Uterus (tissue), 4 donors: ENCODE results near the gene TEKT2. TPM values are rescaled to one million over a fixed set of nuclear protein-coding genes. Genes with fewer than 3 reads are reported as not detected.

Experiments used
- DNase-seq, 2 donors: peaks; one replicate each; pipeline ENCODE4 v3.0.0-alpha.2; 2019 to 2020
- H3K27ac ChIP-seq, 2 donors: fragments of 200-600 bp; sonication (generic); 1 replicate in 1 of 2; 2 replicates in 1 of 2; pipeline ENCODE4 v1.5.1; 2016 to 2018
- H3K27me3 ChIP-seq, 2 donors: fragments of 200-600 bp; sonication (generic); one replicate each; pipeline ENCODE4 v1.5.1; 2018 to 2019; ENCODE audit warnings: control low read depth in 1 of 2
- H3K36me3 ChIP-seq, 2 donors: fragments of 200-600 bp; sonication (generic); one replicate each; pipeline ENCODE4 v1.5.1; 2019; ENCODE audit warnings: control low read depth in 1 of 2
- H3K4me1 ChIP-seq, 2 donors: fragments of 200-600 bp; sonication (generic); one replicate each; pipeline ENCODE4 v1.5.1; 2018 to 2019; ENCODE audit warnings: control low read depth in 1 of 2
- H3K4me3 ChIP-seq, 2 donors: fragments of 200-600 bp; sonication (generic); 1 replicate in 1 of 2; 2 replicates in 1 of 2; pipeline ENCODE4 v1.5.1; 2018 to 2019; ENCODE audit warnings: mild to moderate bottlenecking in 1 of 2
- H3K9me3 ChIP-seq, 2 donors: fragments of 200-600 bp; sonication (generic); one replicate each; pipeline ENCODE4 v1.5.1; 2019; ENCODE audit warnings: control low read depth in 1 of 2
- POLR2A ChIP-seq, 2 donors: fragments of 450-650 bp; IDR thresholded peaks; one replicate each; pipeline ENCODE4 v1.6.1; 2016; ENCODE audit warnings: antibody characterized with exemption in 2 of 2, mild to moderate bottlenecking in 1 of 2, moderate library complexity in 1 of 2
- intact Hi-C: fragments of 100-400 bp; cut with DNase I; formaldehyde crosslinking; loops from one replicate; pipeline ENCODE4 v1.15.1; 2023; ENCODE audit warnings: low total_unique reads
- total RNA-seq, 4 donors: library from RNA; depleted of rRNA in 3 of 4; stranded (reverse); fragments of >200 nt in 3 of 4; gene quantifications; one replicate each; pipeline versions ENCODE4 v1.1.0 to v1.2.4, GENCODE V29; 2014 to 2023
- TF ChIP-seq, protein P1 (sequence below), 4 experiments: fragments of 200-600 bp in 2 of 4; fragments of 450-650 bp in 2 of 4; sonication (generic) in 2 of 4; IDR thresholded peaks; one replicate each; pipeline ENCODE4 v1.5.1; 2016 to 2019; ENCODE audit warnings: antibody characterized with exemption in 4 of 4, mild to moderate bottlenecking in 2 of 4, moderate library complexity in 1 of 4
- donor health status: DM: yes; HTN: yes; CAD: no.

Gene TEKT2
- total RNA-seq, 4 donors from 2014 or later = 0.77 to 7.5 (median 1.2) TPM; not detected in 1

DNA sequence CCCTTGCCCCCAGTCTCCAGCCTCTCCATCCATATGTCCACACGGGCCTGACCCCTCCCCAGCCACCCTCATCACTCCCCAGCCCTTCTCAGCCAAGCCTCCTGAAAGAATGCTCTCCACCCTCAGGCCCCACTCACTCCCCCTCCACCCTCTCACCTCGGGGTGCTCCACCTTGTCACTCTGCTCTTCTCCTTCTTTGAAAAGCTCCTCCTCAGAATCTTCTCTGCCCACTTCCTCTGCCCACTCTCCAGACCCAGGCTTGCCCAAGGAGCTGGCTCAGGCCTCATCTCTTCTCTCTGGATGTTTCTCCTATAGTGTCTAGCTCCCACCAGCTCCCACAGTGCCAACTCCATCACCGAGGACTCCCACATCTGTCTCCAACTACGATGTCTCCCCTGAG, 27.3 kb downstream of the TEKT2 start:
- TF ChIP-seq, protein P1, sequence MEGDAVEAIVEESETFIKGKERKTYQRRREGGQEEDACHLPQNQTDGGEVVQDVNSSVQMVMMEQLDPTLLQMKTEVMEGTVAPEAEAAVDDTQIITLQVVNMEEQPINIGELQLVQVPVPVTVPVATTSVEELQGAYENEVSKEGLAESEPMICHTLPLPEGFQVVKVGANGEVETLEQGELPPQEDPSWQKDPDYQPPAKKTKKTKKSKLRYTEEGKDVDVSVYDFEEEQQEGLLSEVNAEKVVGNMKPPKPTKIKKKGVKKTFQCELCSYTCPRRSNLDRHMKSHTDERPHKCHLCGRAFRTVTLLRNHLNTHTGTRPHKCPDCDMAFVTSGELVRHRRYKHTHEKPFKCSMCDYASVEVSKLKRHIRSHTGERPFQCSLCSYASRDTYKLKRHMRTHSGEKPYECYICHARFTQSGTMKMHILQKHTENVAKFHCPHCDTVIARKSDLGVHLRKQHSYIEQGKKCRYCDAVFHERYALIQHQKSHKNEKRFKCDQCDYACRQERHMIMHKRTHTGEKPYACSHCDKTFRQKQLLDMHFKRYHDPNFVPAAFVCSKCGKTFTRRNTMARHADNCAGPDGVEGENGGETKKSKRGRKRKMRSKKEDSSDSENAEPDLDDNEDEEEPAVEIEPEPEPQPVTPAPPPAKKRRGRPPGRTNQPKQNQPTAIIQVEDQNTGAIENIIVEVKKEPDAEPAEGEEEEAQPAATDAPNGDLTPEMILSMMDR (IDR thresholded peaks at IDR 0.05) = no peak
- TF ChIP-seq POLR2A (IDR thresholded peaks at IDR 0.05) = no peak
- intact Hi-C loops = no loop called here
- H3K4me3 ChIP-seq = no peak overlapping the region
- no peaks in the 10 kb centered on the region for H3K27me3 ChIP-seq
- no peaks in the 10 kb centered on the region for H3K36me3 ChIP-seq
- no peaks in the 10 kb centered on the region for H3K9me3 ChIP-seq
- DNase-seq = no peak
- H3K27ac ChIP-seq = no peak overlapping the region
- no peaks in the 10 kb centered on the region for H3K4me1 ChIP-seq

DNA sequence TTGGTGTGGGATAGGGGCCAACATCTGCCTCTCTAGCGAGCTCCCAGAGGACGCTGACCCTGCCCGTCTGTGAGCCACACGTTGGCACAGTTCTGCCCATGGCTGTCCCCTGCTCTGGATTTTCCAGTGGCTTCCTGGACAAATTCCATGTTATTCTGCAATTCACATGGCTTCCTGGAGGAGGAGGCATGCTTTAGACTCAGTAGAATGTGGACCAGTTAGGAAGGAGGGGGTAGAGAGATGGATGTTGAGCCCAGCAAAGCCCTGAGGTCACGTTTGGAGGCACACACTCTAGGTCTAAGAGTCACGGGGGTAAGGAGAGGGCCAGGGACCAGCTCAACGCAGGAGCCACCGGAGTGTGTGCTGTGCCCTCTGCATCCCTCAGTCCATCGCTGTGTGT, 28.9 kb downstream of the TEKT2 start:
- Histone ChIP-seq H3K9me3 (no peaks in the 10 kb centered on the region), H3K27ac (no peak overlapping the region), H3K4me1 (no peaks in the 10 kb centered on the region), H3K4me3 (no peak overlapping the region), H3K36me3 (no peaks in the 10 kb centered on the region), H3K27me3 (no peaks in the 10 kb centered on the region)
- no peak for DNase-seq
- TF ChIP-seq, protein P1 (IDR thresholded peaks at IDR 0.05) = no peak
- TF ChIP-seq POLR2A (IDR thresholded peaks at IDR 0.05) = no peak
- intact Hi-C loops = no loop called here

DNA sequence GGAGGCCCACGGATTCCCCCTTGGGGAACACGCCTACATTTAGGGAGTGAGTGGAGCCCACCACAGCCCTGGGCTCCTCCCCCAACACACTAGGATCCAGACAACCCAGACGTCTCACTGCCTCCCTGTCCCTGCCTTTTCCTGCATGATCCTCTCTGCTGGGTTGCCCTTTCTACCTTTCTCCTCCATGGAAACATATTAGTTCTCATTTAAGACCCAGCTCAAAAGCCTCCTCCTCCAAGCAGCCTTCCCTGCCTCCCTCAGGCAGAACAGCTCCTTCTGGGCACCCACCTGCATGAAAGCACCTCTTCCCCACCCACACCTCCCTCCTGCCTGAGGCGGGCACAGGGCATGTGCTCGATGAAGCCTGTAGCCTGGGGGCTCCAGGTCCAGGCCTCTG, 30.5 kb downstream of the TEKT2 start:
- no peak overlapping the region for H3K4me3 ChIP-seq
- H3K27me3 ChIP-seq = no peaks in the 10 kb centered on the region
- TF ChIP-seq, protein P1 (IDR thresholded peaks at IDR 0.05) = no peak
- TF ChIP-seq POLR2A (IDR thresholded peaks at IDR 0.05) = no peak
- no peak for DNase-seq
- no peaks in the 10 kb centered on the region for H3K9me3 ChIP-seq
- intact Hi-C loops = no loop called here
- H3K36me3 ChIP-seq = no peaks in the 10 kb centered on the region
- no peak overlapping the region for H3K27ac ChIP-seq
- no peaks in the 10 kb centered on the region for H3K4me1 ChIP-seq

DNA sequence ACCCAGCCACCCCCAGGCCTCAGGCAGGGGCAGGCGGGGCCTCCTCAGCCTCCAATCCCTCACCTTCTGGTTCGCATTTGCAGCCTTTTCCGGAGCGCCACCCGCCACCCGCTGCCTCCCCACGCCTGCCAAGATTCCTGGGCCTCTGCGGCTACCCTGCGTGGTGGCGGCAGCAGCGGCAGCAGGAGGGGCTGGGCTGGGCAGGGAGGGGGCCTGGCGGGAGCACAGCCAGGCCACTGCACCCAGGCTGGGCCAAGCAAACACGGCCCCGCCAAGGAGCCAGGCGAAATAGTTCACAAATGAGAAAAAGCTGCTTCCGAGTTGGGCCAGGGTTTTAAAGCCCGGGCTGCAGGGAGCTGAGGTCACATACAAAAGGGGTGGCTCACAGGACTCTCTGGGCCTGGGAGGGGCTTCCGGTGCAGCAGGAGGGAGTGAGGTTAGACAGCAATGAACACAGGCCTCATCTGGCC, 31.3 kb downstream of the TEKT2 start:
- DNase-seq = no peak
- TF ChIP-seq, protein P1 (IDR thresholded peaks at IDR 0.05) = no peak
- no peak for TF ChIP-seq POLR2A (IDR thresholded peaks at IDR 0.05)
- Histone ChIP-seq H3K4me3 (no peak overlapping the region), H3K36me3 (no peaks in the 10 kb centered on the region), H3K27me3 (no peaks in the 10 kb centered on the region), H3K4me1 (no peaks in the 10 kb centered on the region), H3K27ac (peak overlapping the region in 1 of 2 donors; percentile 14), H3K9me3 (no peaks in the 10 kb centered on the region)
- intact Hi-C loops = no loop called here

DNA sequence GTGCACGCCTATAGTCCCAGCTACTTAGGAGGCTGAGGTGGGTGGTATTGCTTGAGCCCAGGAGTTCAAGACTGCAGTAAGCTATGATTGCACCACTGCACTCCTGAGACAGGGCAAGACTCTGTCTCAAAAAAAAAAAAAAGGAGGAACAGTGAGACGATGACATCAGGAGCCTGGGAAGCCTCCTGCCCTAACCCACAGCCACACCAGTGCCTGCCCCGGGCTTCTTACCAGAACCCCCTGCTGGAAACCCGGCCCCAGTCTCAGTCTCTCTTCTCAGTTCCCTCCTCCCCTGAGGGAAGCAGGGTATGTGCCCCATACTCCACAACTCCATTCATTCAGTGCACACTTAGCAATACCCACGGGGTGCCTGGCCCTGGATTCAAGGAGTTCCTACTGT, 32.0 kb downstream of the TEKT2 start:
- intact Hi-C loops = no loop called here
- no peak for DNase-seq
- Histone ChIP-seq H3K4me3 (no peak overlapping the region), H3K27ac (no peak overlapping the region), H3K36me3 (no peaks in the 10 kb centered on the region), H3K27me3 (no peaks in the 10 kb centered on the region), H3K4me1 (no peaks in the 10 kb centered on the region), H3K9me3 (no peaks in the 10 kb centered on the region)
- no peak for TF ChIP-seq POLR2A (IDR thresholded peaks at IDR 0.05)
- TF ChIP-seq, protein P1 (IDR thresholded peaks at IDR 0.05) = no peak
